ENCODE results near the gene CAB39.

Gene CAB39

DNA sequence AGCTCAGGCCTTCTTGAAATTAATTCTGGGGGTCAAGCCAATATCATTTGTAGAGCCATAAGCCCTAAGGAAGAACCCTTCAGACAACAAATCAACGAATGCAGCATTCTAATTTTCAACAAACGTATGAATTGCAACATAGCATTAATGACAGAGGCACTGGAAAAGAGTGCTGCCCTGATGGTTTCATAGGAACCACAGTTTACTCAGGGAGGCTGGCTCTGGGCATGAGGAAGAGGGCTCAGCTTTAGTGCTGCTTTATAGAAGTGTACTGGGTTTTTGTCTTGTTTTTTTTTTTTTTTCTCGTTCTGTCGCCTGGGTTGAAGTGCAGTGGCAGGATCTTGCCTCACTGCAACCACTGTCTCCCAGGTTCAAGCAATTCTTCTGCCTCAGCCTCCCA lies 36.1 kb upstream of the CAB39 start:
- in situ Hi-C loops (cut with MboI; ENCODE audit: low sequenced_read_pairs) = no loop called here
- no peak overlapping the region for H3K4me3 ChIP-seq
- 0 out of 2 replicates have a peak, but pooled peaks cover 3% of the 10 kb centered on the region for H3K9me3 ChIP-seq
- H3K4me1 ChIP-seq = no peaks in the 10 kb centered on the region
- no peaks in the 10 kb centered on the region for H3K36me3 ChIP-seq (replicated peaks)
- DNase-seq (ENCODE audit: low spot score in 2 of 2) = no peak
- no peaks in the 10 kb centered on the region for H3K27me3 ChIP-seq (ENCODE audit: low read depth)

DNA sequence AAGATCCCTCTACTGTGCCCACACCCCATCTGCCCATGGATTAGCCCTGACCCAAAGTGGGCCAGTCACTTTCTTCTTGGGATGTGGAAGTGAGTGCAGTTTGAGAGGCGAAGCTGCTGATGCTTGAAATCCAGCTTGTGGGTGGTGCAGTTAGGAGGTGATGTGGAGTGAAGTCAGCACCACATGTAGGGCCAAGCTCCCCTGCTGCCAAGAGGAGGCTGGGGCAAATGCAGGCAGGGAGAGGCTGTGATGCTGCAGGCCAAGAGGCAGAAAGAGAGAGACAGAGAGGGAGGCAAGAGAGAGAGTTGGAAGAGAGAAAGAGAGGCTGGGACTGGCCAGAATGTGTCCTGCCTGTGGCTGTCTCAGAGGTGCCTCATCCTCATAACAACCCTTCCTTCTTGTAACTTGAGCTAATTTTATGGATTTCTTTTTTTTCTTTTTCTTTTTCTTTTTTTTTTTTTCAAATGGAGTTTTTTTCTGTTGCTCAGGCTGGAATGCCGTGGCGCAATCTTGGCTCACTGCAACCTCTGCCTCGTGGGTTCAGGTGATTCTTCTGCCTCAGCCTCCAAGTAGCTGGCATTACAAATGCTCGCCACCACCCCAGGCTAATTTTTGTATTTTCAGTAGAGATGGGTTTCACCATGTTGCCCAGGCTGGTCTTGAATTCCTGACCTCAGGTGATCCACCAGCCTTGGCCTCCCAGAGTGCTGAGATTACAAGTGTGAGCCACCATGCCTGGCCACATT lies 35.3 kb upstream of the CAB39 start:
- no peak overlapping the region for H3K4me3 ChIP-seq
- H3K4me1 ChIP-seq = no peaks in the 10 kb centered on the region
- in situ Hi-C loops (cut with MboI; ENCODE audit: low sequenced_read_pairs) = no loop called here
- DNase-seq (ENCODE audit: low spot score in 2 of 2) = no peak
- H3K9me3 ChIP-seq = 0 out of 2 replicates have a peak, but pooled peaks cover 3% of the 10 kb centered on the region
- H3K36me3 ChIP-seq (replicated peaks) = no peaks in the 10 kb centered on the region
- H3K27me3 ChIP-seq (ENCODE audit: low read depth) = no peaks in the 10 kb centered on the region

DNA sequence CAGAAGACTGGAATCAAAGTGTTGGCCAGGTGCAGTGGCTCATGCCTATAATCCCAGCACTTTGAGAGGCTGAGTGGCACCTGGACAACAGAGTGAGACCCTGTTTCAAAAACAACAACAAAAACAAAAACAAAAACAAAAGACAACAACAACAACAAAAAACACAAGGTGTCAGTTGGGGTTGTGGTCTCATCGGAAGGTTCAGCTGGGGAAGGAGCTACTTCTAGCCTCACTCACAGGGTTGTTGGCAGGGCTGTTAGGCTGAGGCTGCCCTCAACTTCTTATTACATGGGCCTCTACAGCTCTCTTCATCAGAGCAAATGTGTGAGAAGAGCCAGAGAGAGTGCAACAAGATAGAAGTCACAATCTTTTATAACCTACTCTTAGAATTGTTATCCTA lies 34.6 kb upstream of the CAB39 start:
- in situ Hi-C loops (cut with MboI; ENCODE audit: low sequenced_read_pairs) = no loop called here
- DNase-seq (ENCODE audit: low spot score in 2 of 2) = no peak
- H3K36me3 ChIP-seq (replicated peaks) = no peaks in the 10 kb centered on the region
- H3K4me3 ChIP-seq = no peak overlapping the region
- 0 out of 2 replicates have a peak, but pooled peaks cover 3% of the 10 kb centered on the region for H3K9me3 ChIP-seq
- no peaks in the 10 kb centered on the region for H3K27me3 ChIP-seq (ENCODE audit: low read depth)
- H3K4me1 ChIP-seq = no peaks in the 10 kb centered on the region

DNA sequence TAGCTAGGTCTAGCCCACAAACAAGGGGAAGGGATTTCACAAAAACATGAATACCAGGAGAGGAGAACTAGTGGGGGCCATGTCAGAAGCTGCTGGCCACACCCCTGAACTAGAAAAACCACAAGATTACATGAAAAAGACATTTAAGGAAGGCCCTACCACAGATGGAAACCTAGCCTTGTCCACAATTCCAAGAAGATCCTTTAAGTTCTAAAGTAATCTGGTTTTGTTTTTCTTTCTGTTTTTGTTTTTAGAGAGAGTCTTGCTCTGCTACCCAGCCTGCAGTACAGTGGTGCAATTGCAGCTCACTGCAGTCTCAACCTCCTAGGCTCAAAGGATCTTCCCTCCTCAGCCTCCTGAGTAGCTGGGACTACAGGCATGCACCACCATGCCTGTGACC lies 34.2 kb upstream of the CAB39 start:
- Histone ChIP-seq H3K27me3 (ENCODE audit: low read depth) (no peaks in the 10 kb centered on the region), H3K9me3 (0 out of 2 replicates have a peak, but pooled peaks cover 3% of the 10 kb centered on the region), H3K4me1 (no peaks in the 10 kb centered on the region), H3K4me3 (no peak overlapping the region), H3K36me3 (replicated peaks) (no peaks in the 10 kb centered on the region)
- in situ Hi-C loops (cut with MboI; ENCODE audit: low sequenced_read_pairs) = no loop called here
- no peak for DNase-seq (ENCODE audit: low spot score in 2 of 2)

DNA sequence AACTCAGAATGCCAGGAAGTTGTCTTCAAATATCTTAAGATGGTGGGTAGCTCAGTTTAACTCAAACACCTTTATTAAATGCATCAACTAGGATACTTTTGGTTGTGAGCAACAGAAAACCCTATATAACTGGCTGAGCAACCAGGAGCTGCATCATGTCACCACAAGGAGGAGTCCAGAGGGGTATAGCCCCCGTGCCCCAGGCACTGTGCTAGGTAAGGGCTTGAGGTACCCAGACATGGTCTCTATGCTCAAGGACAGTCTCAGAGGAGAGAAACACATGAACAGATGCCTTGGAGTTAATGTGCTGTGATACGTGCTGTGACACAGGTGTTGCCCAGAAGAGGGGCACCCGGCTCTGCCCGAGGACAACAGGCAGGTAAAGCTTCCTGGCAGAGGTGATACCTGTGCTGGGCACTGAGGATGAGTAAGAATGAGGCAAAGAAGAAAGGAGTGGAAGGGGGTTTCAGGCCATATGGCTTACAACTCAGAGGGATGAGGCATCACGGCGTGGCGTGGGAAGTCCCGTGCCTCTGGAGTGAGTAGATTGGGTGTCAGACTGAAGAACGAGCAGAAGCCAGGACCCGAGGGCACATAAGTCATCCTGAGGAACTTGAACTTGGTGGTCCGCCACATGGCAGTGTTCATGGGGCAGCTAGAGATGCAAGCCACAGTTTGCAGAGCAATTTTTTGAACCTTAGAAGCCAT lies 32.0 kb upstream of the CAB39 start:
- no peaks in the 10 kb centered on the region for H3K4me1 ChIP-seq
- DNase-seq (ENCODE audit: low spot score in 2 of 2) = no peak
- in situ Hi-C loops (cut with MboI; ENCODE audit: low sequenced_read_pairs) = no loop called here
- H3K36me3 ChIP-seq (replicated peaks) = no peaks in the 10 kb centered on the region
- H3K4me3 ChIP-seq = no peak overlapping the region
- 0 out of 2 replicates have a peak, but pooled peaks cover 3% of the 10 kb centered on the region for H3K9me3 ChIP-seq
- H3K27me3 ChIP-seq (ENCODE audit: low read depth) = no peaks in the 10 kb centered on the region

DNA sequence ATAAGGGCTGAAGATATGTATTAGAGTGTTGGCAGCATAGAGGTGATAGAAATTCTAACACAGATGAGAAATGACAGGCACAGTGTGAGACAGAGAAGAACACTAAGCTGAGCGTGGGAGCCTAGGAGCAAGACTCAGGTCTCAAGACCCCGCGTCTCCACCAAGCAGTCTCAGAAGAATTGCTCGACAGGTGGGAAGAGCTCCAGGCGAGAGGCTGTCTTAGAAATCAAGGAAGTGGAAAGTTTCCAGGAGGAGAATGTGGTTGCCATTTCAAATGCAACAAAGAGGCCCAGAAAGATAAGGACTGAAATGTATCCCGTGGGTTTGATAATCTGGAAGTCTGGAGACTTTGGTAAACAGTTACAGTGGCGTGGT lies 31.5 kb upstream of the CAB39 start:
- Histone ChIP-seq H3K27me3 (ENCODE audit: low read depth) (no peaks in the 10 kb centered on the region), H3K4me1 (no peaks in the 10 kb centered on the region), H3K36me3 (replicated peaks) (no peaks in the 10 kb centered on the region), H3K4me3 (no peak overlapping the region), H3K9me3 (0 out of 2 replicates have a peak, but pooled peaks cover 3% of the 10 kb centered on the region)
- in situ Hi-C loops (cut with MboI; ENCODE audit: low sequenced_read_pairs) = no loop called here
- DNase-seq (ENCODE audit: low spot score in 2 of 2) = no peak

DNA sequence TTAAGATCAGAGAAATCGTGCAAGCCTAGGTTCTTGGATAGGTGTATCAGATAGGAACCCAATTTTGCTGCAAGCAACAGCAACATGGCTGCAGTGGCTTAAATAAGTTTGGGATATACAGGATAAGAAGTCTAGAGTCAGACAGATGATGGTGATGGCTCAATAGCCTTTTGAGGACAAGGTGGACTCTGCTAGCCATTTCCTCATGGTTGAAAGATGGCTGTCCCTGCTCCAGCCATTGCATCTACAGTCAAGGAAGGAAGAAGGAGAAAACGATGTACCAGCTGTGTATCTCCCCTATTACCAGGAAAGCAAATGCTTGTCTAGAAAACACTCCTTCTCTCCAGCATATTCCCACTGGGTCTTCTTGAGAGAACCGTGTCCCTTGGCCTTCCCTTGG lies 30.1 kb upstream of the CAB39 start:
- in situ Hi-C loops (cut with MboI; ENCODE audit: low sequenced_read_pairs) = no loop called here
- Histone ChIP-seq H3K9me3 (0 out of 2 replicates have a peak, but pooled peaks cover 3% of the 10 kb centered on the region), H3K4me1 (no peaks in the 10 kb centered on the region), H3K4me3 (no peak overlapping the region), H3K27me3 (ENCODE audit: low read depth) (no peaks in the 10 kb centered on the region), H3K36me3 (replicated peaks) (no peaks in the 10 kb centered on the region)
- DNase-seq (ENCODE audit: low spot score in 2 of 2) = no peak

DNA sequence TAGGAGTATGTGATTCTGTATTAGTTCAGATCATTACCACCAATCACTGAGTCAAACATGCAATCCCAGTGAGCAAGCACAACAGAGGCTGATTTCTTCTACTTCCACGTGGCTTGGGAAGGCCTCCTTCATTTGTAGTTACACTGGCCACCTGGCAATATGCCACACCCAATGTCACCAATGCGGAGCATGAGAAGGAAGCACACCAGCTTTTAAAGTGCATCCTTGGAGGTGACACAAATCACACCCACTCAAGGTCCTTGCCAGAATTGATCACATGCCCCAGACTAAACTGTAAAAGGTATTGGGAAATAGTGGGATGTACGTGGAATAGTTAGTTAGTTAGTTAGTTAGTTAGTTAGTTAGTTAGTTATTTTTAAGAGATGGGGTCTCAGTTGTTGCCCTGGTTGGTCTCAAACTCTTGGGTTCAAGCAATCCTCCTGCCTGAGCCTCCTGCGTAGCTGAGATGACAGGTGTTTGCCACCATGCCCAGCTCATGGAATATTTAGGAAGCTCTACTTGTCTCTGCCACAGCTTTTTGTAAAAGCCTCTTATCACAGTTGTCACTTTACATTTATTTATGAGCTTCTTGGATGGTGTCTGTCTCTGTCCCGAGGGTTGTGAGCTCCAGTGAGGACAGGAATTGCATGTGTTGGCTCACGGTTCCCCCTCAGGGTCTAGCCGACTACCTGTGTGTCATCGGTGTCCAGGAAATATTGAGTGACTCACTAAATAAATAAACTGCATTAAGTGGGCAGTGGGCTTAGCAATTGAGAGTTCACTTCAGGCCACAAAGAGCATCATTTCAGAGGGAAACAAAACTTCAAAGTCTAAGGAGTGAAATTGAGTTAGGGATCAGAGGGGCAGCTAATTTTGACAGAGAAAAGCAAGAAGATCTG lies 28.1 kb upstream of the CAB39 start:
- Histone ChIP-seq H3K36me3 (replicated peaks) (no peaks in the 10 kb centered on the region), H3K27me3 (ENCODE audit: low read depth) (no peaks in the 10 kb centered on the region), H3K4me1 (no peaks in the 10 kb centered on the region), H3K9me3 (no peaks in the 10 kb centered on the region), H3K4me3 (no peak overlapping the region)
- no peak for DNase-seq (ENCODE audit: low spot score in 2 of 2)
- in situ Hi-C loops (cut with MboI; ENCODE audit: low sequenced_read_pairs) = no loop called here

DNA sequence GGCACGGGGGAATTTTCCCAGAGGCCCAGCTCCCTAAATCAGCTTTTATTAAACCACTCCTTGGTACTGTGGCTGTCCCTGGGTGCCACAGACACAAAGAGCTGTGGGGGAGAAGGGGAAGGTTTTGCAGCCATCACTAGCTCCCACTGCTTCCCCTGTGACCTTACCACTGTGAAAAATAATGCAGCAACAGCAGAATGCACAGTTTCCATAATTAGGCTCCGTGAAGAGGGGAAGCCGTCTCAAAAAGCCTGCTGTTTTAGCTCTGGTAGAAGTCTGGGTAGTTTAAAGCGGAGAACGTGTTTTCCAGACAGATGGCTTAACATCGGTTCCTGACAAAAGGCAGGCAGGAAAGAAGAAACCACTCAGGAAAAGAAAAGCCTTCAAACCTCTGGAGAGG lies 27.5 kb upstream of the CAB39 start:
- Histone ChIP-seq H3K27me3 (ENCODE audit: low read depth) (no peaks in the 10 kb centered on the region), H3K4me3 (no peak overlapping the region), H3K36me3 (replicated peaks) (no peaks in the 10 kb centered on the region), H3K4me1 (no peaks in the 10 kb centered on the region), H3K9me3 (no peaks in the 10 kb centered on the region)
- in situ Hi-C loops (cut with MboI; ENCODE audit: low sequenced_read_pairs) = no loop called here
- DNase-seq (ENCODE audit: low spot score in 2 of 2) = no peak

DNA sequence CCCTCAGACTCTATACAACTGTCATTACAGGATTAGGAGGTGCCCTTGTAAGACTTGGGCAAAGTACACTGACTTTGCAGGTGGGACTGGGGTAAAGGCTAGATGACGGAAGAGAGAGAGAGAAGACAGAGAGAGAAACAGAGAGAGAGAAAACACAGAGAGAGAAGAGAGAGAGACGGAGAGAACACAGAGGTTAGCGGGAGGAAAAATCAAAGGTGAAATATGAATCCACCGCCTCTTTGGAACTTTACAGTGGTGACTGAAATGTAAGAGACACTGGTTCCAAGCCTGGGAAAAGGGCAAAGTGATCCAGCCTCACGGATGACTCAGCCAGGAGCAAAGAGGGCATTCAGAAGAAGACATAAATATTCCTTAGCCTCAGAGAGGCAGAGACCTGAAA lies 25.1 kb upstream of the CAB39 start:
- Histone ChIP-seq H3K9me3 (no peaks in the 10 kb centered on the region), H3K4me3 (no peak overlapping the region), H3K4me1 (no peaks in the 10 kb centered on the region), H3K27me3 (ENCODE audit: low read depth) (no peaks in the 10 kb centered on the region), H3K36me3 (replicated peaks) (no peaks in the 10 kb centered on the region)
- DNase-seq (ENCODE audit: low spot score in 2 of 2) = no peak
- in situ Hi-C loops (cut with MboI; ENCODE audit: low sequenced_read_pairs) = no loop called here

DNA sequence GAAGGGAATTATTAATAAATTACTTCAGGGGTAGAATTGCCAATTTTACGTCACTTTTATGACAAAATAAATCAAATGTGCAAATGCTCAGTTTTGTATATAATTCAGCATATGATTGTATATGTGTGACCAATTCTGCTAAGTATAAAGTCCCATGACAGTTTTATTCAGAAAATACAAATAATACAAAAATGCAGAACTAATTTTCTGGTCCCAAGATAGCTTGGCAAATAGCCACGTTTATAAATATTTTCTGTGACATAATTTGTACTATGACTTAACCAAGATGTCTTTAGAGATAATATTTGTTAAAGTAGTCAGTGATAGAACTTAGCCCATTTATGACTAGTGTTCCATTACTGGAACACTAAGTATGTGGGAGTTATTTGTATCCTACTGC lies 24.2 kb upstream of the CAB39 start:
- DNase-seq (ENCODE audit: low spot score in 2 of 2) = no peak
- H3K4me1 ChIP-seq = no peaks in the 10 kb centered on the region
- no peaks in the 10 kb centered on the region for H3K36me3 ChIP-seq (replicated peaks)
- no peaks in the 10 kb centered on the region for H3K9me3 ChIP-seq
- in situ Hi-C loops (cut with MboI; ENCODE audit: low sequenced_read_pairs) = no loop called here
- no peak overlapping the region for H3K4me3 ChIP-seq
- H3K27me3 ChIP-seq (ENCODE audit: low read depth) = no peaks in the 10 kb centered on the region

DNA sequence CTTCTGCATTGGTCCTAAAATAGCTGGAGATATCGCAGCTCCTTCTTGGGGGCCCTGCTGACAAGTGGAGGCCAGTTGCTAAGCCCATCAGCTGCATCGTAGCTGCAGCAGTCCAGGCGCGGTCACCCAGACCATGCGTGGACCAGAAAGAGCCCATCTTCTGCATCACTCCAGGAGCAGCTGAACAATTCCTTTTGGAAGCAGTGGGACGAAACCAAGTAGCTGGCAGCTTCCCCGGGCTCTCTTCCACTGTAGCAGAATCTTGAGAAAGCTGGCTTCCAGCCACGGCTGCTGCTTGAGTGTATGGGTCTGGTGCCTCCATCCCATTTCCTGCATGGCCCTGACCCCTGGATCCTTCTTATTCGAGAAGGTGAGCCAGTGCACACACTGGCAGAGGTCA lies 22.2 kb upstream of the CAB39 start:
- no peak for DNase-seq (ENCODE audit: low spot score in 2 of 2)
- Histone ChIP-seq H3K27me3 (ENCODE audit: low read depth) (no peaks in the 10 kb centered on the region), H3K4me3 (no peak overlapping the region), H3K4me1 (no peaks in the 10 kb centered on the region), H3K9me3 (no peaks in the 10 kb centered on the region), H3K36me3 (replicated peaks) (no peaks in the 10 kb centered on the region)
- in situ Hi-C loops (cut with MboI; ENCODE audit: low sequenced_read_pairs) = no loop called here

DNA sequence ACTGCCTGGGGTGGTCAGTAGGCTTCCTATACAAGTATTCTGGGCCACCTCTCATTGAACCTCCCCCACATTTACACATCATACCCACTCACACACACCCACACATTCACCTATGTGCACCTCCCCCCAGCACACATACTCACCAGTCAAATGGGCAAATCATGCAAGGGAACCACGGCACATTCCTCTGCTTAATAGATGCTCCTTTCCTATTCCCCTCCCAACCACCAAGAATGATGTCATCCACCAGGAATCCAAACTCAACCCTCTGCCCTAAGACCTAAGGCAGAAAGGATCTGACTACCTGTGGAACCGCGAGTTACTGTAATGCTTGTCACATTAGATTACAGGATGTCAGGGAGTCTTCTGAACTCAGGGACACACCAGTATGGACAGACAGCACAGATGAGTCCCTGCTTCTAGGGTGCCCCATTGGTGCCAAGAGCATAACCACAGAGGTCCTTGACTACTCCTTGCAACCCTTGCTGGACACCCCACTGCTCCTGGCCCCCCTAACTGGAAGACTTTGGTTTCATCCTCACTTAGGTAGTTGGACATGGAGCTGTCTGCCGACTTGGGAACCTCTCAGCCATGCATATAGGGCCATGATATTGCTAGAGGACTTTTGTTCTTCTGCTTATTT lies 21.5 kb upstream of the CAB39 start:
- Histone ChIP-seq H3K4me3 (no peak overlapping the region), H3K9me3 (no peaks in the 10 kb centered on the region), H3K36me3 (replicated peaks) (no peaks in the 10 kb centered on the region), H3K4me1 (no peaks in the 10 kb centered on the region), H3K27me3 (ENCODE audit: low read depth) (no peaks in the 10 kb centered on the region)
- no peak for DNase-seq (ENCODE audit: low spot score in 2 of 2)
- in situ Hi-C loops (cut with MboI; ENCODE audit: low sequenced_read_pairs) = no loop called here

All from HAP-1 (cell line).